BLaER1 treated with 17β-estradiol and CSF1 and Interleukin-3, amounts not matched to agents 10 nM and 100 nM (cell line): ENCODE results near the gene ERP27.

Experiments used
- H3K27ac ChIP-seq, 11 experiments: shearing (Covaris generic); formaldehyde crosslinking; 2 replicates each; pipeline ENCODE4 v1.8.1; 2022
- H3K27me3 ChIP-seq, 11 experiments: shearing (Covaris generic); formaldehyde crosslinking; 2 replicates each; pipeline ENCODE4 v1.8.1; 2022
- H3K36me3 ChIP-seq, 11 experiments: shearing (Covaris generic); formaldehyde crosslinking; 2 replicates each; pipeline ENCODE4 v1.8.1; 2022
- H3K4me1 ChIP-seq, 10 experiments: shearing (Covaris generic); formaldehyde crosslinking; 2 replicates each; pipeline ENCODE4 v1.8.1; 2022
- H3K4me2 ChIP-seq, 11 experiments: shearing (Covaris generic); formaldehyde crosslinking; 2 replicates each; pipeline ENCODE4 v1.8.1; 2022
- H3K4me3 ChIP-seq, 10 experiments: shearing (Covaris generic); formaldehyde crosslinking; 2 replicates each; pipeline ENCODE4 v1.8.1; 2022
- H3K9ac ChIP-seq, 11 experiments: shearing (Covaris generic); formaldehyde crosslinking; 2 replicates each; pipeline ENCODE4 v1.8.1; 2022
- H3K9me3 ChIP-seq, 11 experiments: shearing (Covaris generic); formaldehyde crosslinking; replicated peaks in 1 of 11; 2 replicates each; pipeline ENCODE4 v1.8.1; 2022
- H4K20me1 ChIP-seq, 11 experiments: shearing (Covaris generic); formaldehyde crosslinking; 2 replicates each; pipeline ENCODE4 v1.8.1; 2022
- Cebpa-rat ChIP-seq, 11 experiments: shearing (Covaris generic); IDR thresholded peaks; 2 replicates each; pipeline ENCODE4 v1.8.1; 2022

ERP27 gene

GRCh38 chr12:14958361-14959125 is 20.2 kb upstream of the ERP27 start:
- Histone ChIP-seq H3K27me3 (no peaks in the 10 kb centered on the region), H3K9me3 (no peaks in the 10 kb centered on the region), H3K4me1 (peaks cover 60 to 84% (median 73%) of the 10 kb centered on the region in 10 experiments), H4K20me1 (peaks cover 11 to 67% (median 50%) of the 10 kb centered on the region in 11 experiments; a peak in 20 of 22 replicates), H3K9ac (peak overlapping the region; percentile 81 to 93 (median 87)), H3K4me2 (peak overlapping the region; percentile 92 to 99 (median 98)), H3K36me3 (peaks cover 0 to 54% (median 26%) of the 10 kb centered on the region in 11 experiments; a peak in 15 of 22 replicates), H3K27ac (peak overlapping the region; percentile 70 to 96 (median 92)), H3K4me3 (peak overlapping the region; percentile 72 to 93 (median 80))
- TF ChIP-seq Cebpa-rat (IDR thresholded peaks at IDR 0.05) = no peak

- peak overlapping the region; percentile 92 to 99 (median 98) for H3K4me2 ChIP-seq
- peak overlapping the region; percentile 72 to 93 (median 80) for H3K4me3 ChIP-seq
- peaks cover 11 to 75% (median 54%) of the 10 kb centered on the region in 11 experiments; a peak in 20 of 22 replicates for H4K20me1 ChIP-seq
- H3K36me3 ChIP-seq = peaks cover 0 to 63% (median 26%) of the 10 kb centered on the region in 11 experiments; a peak in 15 of 22 replicates
- H3K27me3 ChIP-seq = no peaks in the 10 kb centered on the region
- TF ChIP-seq Cebpa-rat (IDR thresholded peaks at IDR 0.05) = no peak
- peaks cover 60 to 84% (median 73%) of the 10 kb centered on the region in 10 experiments for H3K4me1 ChIP-seq
- H3K9ac ChIP-seq = peak overlapping the region; percentile 81 to 93 (median 87)
- peak overlapping the region; percentile 70 to 96 (median 92) for H3K27ac ChIP-seq
- H3K9me3 ChIP-seq = no peaks in the 10 kb centered on the region
Measured at GRCh38 chr12:14957551-14958168, 19.3 kb upstream of the ERP27 start.

GRCh38 chr12:14956905-14957304 is 18.6 kb upstream of the ERP27 start:
- TF ChIP-seq Cebpa-rat (IDR thresholded peaks at IDR 0.05) = no peak
- Histone ChIP-seq H3K4me3 (peak overlapping the region; percentile 72 to 93 (median 80); a peak in 18 of 20 replicates), H3K36me3 (peaks cover 0 to 66% (median 26%) of the 10 kb centered on the region in 11 experiments; a peak in 15 of 22 replicates), H3K4me2 (peak overlapping the region; percentile 92 to 99 (median 98)), H3K27ac (peak overlapping the region; percentile 70 to 96 (median 92); a peak in 21 of 22 replicates), H4K20me1 (peaks cover 11 to 83% (median 58%) of the 10 kb centered on the region in 11 experiments; a peak in 20 of 22 replicates), H3K9ac (peak overlapping the region; percentile 81 to 93 (median 87); a peak in 19 of 22 replicates), H3K4me1 (peaks cover 64 to 84% (median 76%) of the 10 kb centered on the region in 10 experiments), H3K9me3 (no peaks in the 10 kb centered on the region), H3K27me3 (no peaks in the 10 kb centered on the region)

- Histone ChIP-seq H3K9ac (peak overlapping the region; percentile 18 to 93 (median 87); a peak in 20 of 22 replicates), H3K27ac (peak overlapping the region; percentile 70 to 96 (median 92); a peak in 20 of 22 replicates), H3K36me3 (peaks cover 0 to 72% (median 28%) of the 10 kb centered on the region in 11 experiments; a peak in 17 of 22 replicates), H3K4me2 (peak overlapping the region; percentile 92 to 99 (median 98)), H4K20me1 (peaks cover 11 to 90% (median 58%) of the 10 kb centered on the region in 11 experiments; a peak in 20 of 22 replicates), H3K4me3 (peak overlapping the region; percentile 36 to 90 (median 79); a peak in 15 of 20 replicates), H3K4me1 (peaks cover 70 to 90% (median 83%) of the 10 kb centered on the region in 10 experiments), H3K9me3 (no peaks in the 10 kb centered on the region), H3K27me3 (no peaks in the 10 kb centered on the region)
- peak in 8 of 11 experiments; percentile 23 to 83 (median 48); a peak in 7 of 22 replicates for TF ChIP-seq Cebpa-rat (IDR thresholded peaks at IDR 0.05)
Measured at GRCh38 chr12:14956024-14956891, 17.9 kb upstream of the ERP27 start.

GRCh38 chr12:14954269-14954668 is 15.9 kb upstream of the ERP27 start:
- Histone ChIP-seq H3K36me3 (peaks cover 14 to 92% (median 43%) of the 10 kb centered on the region in 11 experiments), H3K4me3 (peak overlapping the region in 9 of 10 experiments; percentile 5 to 39 (median 21); a peak in 14 of 20 replicates), H3K9me3 (no peaks in the 10 kb centered on the region), H4K20me1 (peaks cover 11 to 85% (median 52%) of the 10 kb centered on the region in 11 experiments; a peak in 20 of 22 replicates), H3K27me3 (no peaks in the 10 kb centered on the region), H3K27ac (peak overlapping the region; percentile 81 to 96 (median 90)), H3K4me2 (peak overlapping the region; percentile 92 to 99 (median 98)), H3K9ac (peak overlapping the region in 10 of 11 experiments; percentile 29 to 75 (median 54); a peak in 17 of 22 replicates), H3K4me1 (peaks cover 90 to 100% (median 100%) of the 10 kb centered on the region in 10 experiments)
- TF ChIP-seq Cebpa-rat (IDR thresholded peaks at IDR 0.05) = 0 out of 22 replicates have a peak, but pooled peaks of 2 of the 11 experiments have one; percentile 10 to 26

- Histone ChIP-seq H3K4me3 (peak overlapping the region in 9 of 10 experiments; percentile 6 to 39 (median 21); a peak in 13 of 20 replicates), H3K4me1 (peaks cover 94 to 100% (median 99%) of the 10 kb centered on the region in 10 experiments), H3K36me3 (peaks cover 16 to 93% (median 47%) of the 10 kb centered on the region in 11 experiments), H3K4me2 (peak overlapping the region; percentile 92 to 99 (median 98)), H4K20me1 (peaks cover 11 to 80% (median 47%) of the 10 kb centered on the region in 11 experiments; a peak in 20 of 22 replicates), H3K9me3 (no peaks in the 10 kb centered on the region), H3K9ac (peak overlapping the region in 10 of 11 experiments; percentile 29 to 75 (median 54); a peak in 17 of 22 replicates), H3K27me3 (no peaks in the 10 kb centered on the region), H3K27ac (peak overlapping the region; percentile 81 to 96 (median 90))
- TF ChIP-seq Cebpa-rat (IDR thresholded peaks at IDR 0.05) = no peak
Measured at GRCh38 chr12:14953752-14954151, 15.4 kb upstream of the ERP27 start.

GRCh38 chr12:14952299-14952921 is 14.1 kb upstream of the ERP27 start:
- H3K9me3 ChIP-seq = no peaks in the 10 kb centered on the region
- peaks cover 11 to 66% (median 36%) of the 10 kb centered on the region in 11 experiments; a peak in 18 of 22 replicates for H4K20me1 ChIP-seq
- peaks cover 27 to 93% (median 60%) of the 10 kb centered on the region in 11 experiments for H3K36me3 ChIP-seq
- peak overlapping the region; percentile 29 to 75 (median 51); a peak in 20 of 22 replicates for H3K9ac ChIP-seq
- TF ChIP-seq Cebpa-rat (IDR thresholded peaks at IDR 0.05) = peak in 2 of 11 experiments; percentile 26 to 63; a peak in 2 of 22 replicates
- peak overlapping the region in 8 of 10 experiments; percentile 3 to 44 (median 26); a peak in 12 of 20 replicates for H3K4me3 ChIP-seq
- no peaks in the 10 kb centered on the region for H3K27me3 ChIP-seq
- H3K4me2 ChIP-seq = peak overlapping the region; percentile 92 to 99 (median 98)
- peaks cover 97 to 100% (median 99%) of the 10 kb centered on the region in 10 experiments for H3K4me1 ChIP-seq
- H3K27ac ChIP-seq = peak overlapping the region; percentile 81 to 96 (median 90)
